Left colon (tissue), 2 donors: Measurements from ENCODE around the gene SLC26A8. TPM values are rescaled to one million over a fixed set of nuclear protein-coding genes. Genes with fewer than 3 reads are reported as not detected.
"Not testable (repeated sequence)": the region's sequence is repeated elsewhere in the genome, so short reads cannot be mapped to it uniquely, and the experiment has no call there.

Experiments
- ATAC-seq: fragments of 200-7000 bp; cut with Tn5 transposase; one replicate; pipeline ENCODE4 v1.9.1; 2020; ENCODE audit warnings: mild to moderate bottlenecking, moderate library complexity
- DNase-seq, 2 donors: peaks; one replicate each; pipeline ENCODE4 v3.0.0-alpha.2; 2020
- intact Hi-C, 2 donors: fragments of 100-400 bp; cut with DNase I in 1 of 2; cut with micrococcal nuclease in 1 of 2; formaldehyde crosslinking; loops; one replicate each; pipeline versions ENCODE4 v1.11.2 to v1.14.0; 2022; cut with DNase I, micrococcal nuclease
- total RNA-seq, 2 donors: library from RNA; stranded (reverse); fragmentation: NEBNext Ultra II Directional; extraction: Animal tissue kit (Norgen Biotek cat#: 25700); gene quantifications; one replicate each; pipeline ENCODE4 v1.2.1, GENCODE V29; 2021
- donor health status: DM: no; HTN: no; CAD: no.
- donor health status: DM: yes; HTN: yes; CAD: no.

The SLC26A8 gene
- total RNA-seq, 2 donors from 2014 or later = 0.18 to 0.50 TPM

- intact Hi-C loops = loop anchor here (2.0 to 10.0 kb wide), 3 partner anchors 69 to 169 kb away; partner anchors contain the start of gene BRPF3 (in 1 of the 2)
- ATAC-seq (no peak), DNase-seq (no peak)
Measured at GRCh38 chr6:36025932-36026327, 1.5 kb upstream of the SLC26A8 start.

GRCh38 chr6:36025260-36025931 lies 955 bp upstream of the SLC26A8 start:
- no peak for DNase-seq
- intact Hi-C loops = loop anchor here (10.0 kb wide), 2 partner anchors 69 to 169 kb away; partner anchors contain the start of gene BRPF3 (in 1 of the 2)
- ATAC-seq = no peak

- ATAC-seq (no peak), DNase-seq (no peak)
- intact Hi-C loops = loop anchor here (10.0 kb wide), 2 partner anchors 75 to 175 kb away; partner anchors contain the start of gene BRPF3 (in 1 of the 2)
Measured at GRCh38 chr6:36020154-36020553, 4.3 kb downstream of the SLC26A8 start.

- intact Hi-C loops = no loop called here
- ATAC-seq (no peak), DNase-seq (no peak)
Measured at GRCh38 chr6:36019167-36019566, 5.3 kb downstream of the SLC26A8 start.

- DNase-seq (no peak), ATAC-seq (no peak)
- intact Hi-C loops = no loop called here
Measured at GRCh38 chr6:36018339-36018738, 6.1 kb downstream of the SLC26A8 start.

GRCh38 chr6:36015666-36016065 lies 8.8 kb downstream of the SLC26A8 start:
- intact Hi-C loops = no loop called here
- DNase-seq (no peak), ATAC-seq (peak; percentile 53)

GRCh38 chr6:36000451-36000850 lies 24.0 kb downstream of the SLC26A8 start:
- ATAC-seq = no peak
- intact Hi-C loops = no loop called here
- DNase-seq = no peak

- intact Hi-C loops = no loop called here
- no peak for ATAC-seq
Measured at GRCh38 chr6:35993150-35993549, 31.3 kb downstream of the SLC26A8 start.

GRCh38 chr6:35988047-35988446 lies 36.4 kb downstream of the SLC26A8 start:
- DNase-seq, intact Hi-C loops, ATAC-seq: not testable (repeated sequence)

More at GRCh38 chr6:35993150-35993549, 31.3 kb downstream of the SLC26A8 start:
- no peak for DNase-seq

- DNase-seq = no peak
- ATAC-seq = no peak
- intact Hi-C loops = no loop called here
Measured at GRCh38 chr6:35984701-35985100, 39.7 kb downstream of the SLC26A8 start.

- DNase-seq (no peak), ATAC-seq (no peak)
- intact Hi-C loops = no loop called here
Measured at GRCh38 chr6:35980991-35981645, 43.3 kb downstream of the SLC26A8 start.

- intact Hi-C loops, DNase-seq, ATAC-seq: not testable (repeated sequence)
Measured at GRCh38 chr6:35980126-35980525, 44.3 kb downstream of the SLC26A8 start.

GRCh38 chr6:35977308-35977707 lies 47.1 kb downstream of the SLC26A8 start:
- no peak for DNase-seq

GRCh38 chr6:35973670-35974222 lies 50.7 kb downstream of the SLC26A8 start:
- intact Hi-C loops = no loop called here
- peak; percentile 98 for ATAC-seq
- peak; percentile 13 to 34 for DNase-seq

More at GRCh38 chr6:35977308-35977707, 47.1 kb downstream of the SLC26A8 start:
- intact Hi-C loops = no loop called here
- ATAC-seq = no peak

GRCh38 chr6:35972471-35973367 lies 51.7 kb downstream of the SLC26A8 start:
- intact Hi-C loops = no loop called here
- no peak for DNase-seq
- no peak for ATAC-seq

- no peak for ATAC-seq
- DNase-seq = no peak
- intact Hi-C loops = no loop called here
Measured at GRCh38 chr6:35970181-35970580, 54.3 kb downstream of the SLC26A8 start.

- DNase-seq = no peak
- intact Hi-C loops = no loop called here
Measured at GRCh38 chr6:35969646-35970045, 54.8 kb downstream of the SLC26A8 start.

GRCh38 chr6:35968821-35969220 lies 55.6 kb downstream of the SLC26A8 start:
- intact Hi-C loops = no loop called here

More at GRCh38 chr6:35969646-35970045, 54.8 kb downstream of the SLC26A8 start:
- ATAC-seq = no peak

More at GRCh38 chr6:35968821-35969220, 55.6 kb downstream of the SLC26A8 start:
- ATAC-seq (no peak), DNase-seq (no peak)
